Activated CD4-positive, alpha-beta T cell treated with anti-CD3 and anti-CD28 coated beads for 36 hours (primary cell): ENCODE results near the gene TAF4. TPM values are rescaled to one million over a fixed set of nuclear protein-coding genes. Genes with fewer than 3 reads are reported as not detected.

Experiments
- ATAC-seq: fragments of 200-7000 bp; cut with Tn5 transposase; one replicate; pipeline ENCODE4 v1.10.0; 2021; ENCODE audit warnings: mild to moderate bottlenecking, moderate library complexity
- CTCF ChIA-PET: fragments of 350-600 bp; sonication (Branson Sonifier 250); formaldehyde crosslinking; loops from one replicate; lab custom pipeline; 2021; ENCODE audit warnings: antibody characterized with exemption; lab: Charles Lee
- POLR2A ChIA-PET: fragments of 350-600 bp; sonication (Branson Sonifier 250); formaldehyde crosslinking; loops from one replicate; lab custom pipeline; 2021; ENCODE audit warnings: antibody characterized with exemption, inconsistent platforms; lab: Charles Lee
- DNase-seq: peaks from one replicate; pipeline ENCODE4 v3.0.0-alpha.2; 2020
- H3K27ac Mint-ChIP-seq: one replicate; pipeline ENCODE4 v1.8.0; 2021; ENCODE audit warnings: mixed read lengths
- H3K27me3 Mint-ChIP-seq: one replicate; pipeline ENCODE4 v1.8.0; 2021; ENCODE audit warnings: mixed read lengths
- H3K36me3 Mint-ChIP-seq: one replicate; pipeline ENCODE4 v1.8.0; 2021; ENCODE audit warnings: low read depth, mixed read lengths
- H3K4me1 Mint-ChIP-seq: one replicate; pipeline ENCODE4 v1.8.0; 2021; ENCODE audit warnings: mixed read lengths
- H3K4me3 Mint-ChIP-seq: one replicate; pipeline ENCODE4 v1.8.0; 2021; ENCODE audit warnings: mild to moderate bottlenecking, moderate library complexity, mixed read lengths
- H3K9me3 Mint-ChIP-seq: one replicate; pipeline ENCODE4 v1.8.0; 2021; ENCODE audit warnings: low read depth, mixed read lengths
- intact Hi-C, 2 experiments: fragments of 100-400 bp; cut with DNase I in 1 of 2; cut with micrococcal nuclease in 1 of 2; formaldehyde crosslinking; loops; one replicate each; pipeline versions ENCODE4 v1.14.2 to v1.15.1; 2022 to 2024; cut with DNase I, micrococcal nuclease
- total RNA-seq, 2 experiments: library from RNA; stranded (reverse); gene quantifications; one replicate each; pipeline ENCODE4 v1.2.3, GENCODE V29; 2021

TAF4 gene
- total RNA-seq, 2 experiments from 2014 or later: 15.4 to 27.1 TPM

GRCh38 chr20:62048346-62048761, 17.3 kb downstream of the TAF4 start:
- H3K4me1 Mint-ChIP-seq: peaks cover 24% of the 10 kb centered on the region
- no peaks in the 10 kb centered on the region for H3K9me3 Mint-ChIP-seq
- H3K27me3 Mint-ChIP-seq: no peaks in the 10 kb centered on the region
- intact Hi-C loops: no loop called here
- ChIA-PET CTCF (no interaction called here), POLR2A (no interaction called here)
- ATAC-seq: no peak
- no peak overlapping the region for H3K4me3 Mint-ChIP-seq
- no peak overlapping the region for H3K27ac Mint-ChIP-seq
- peaks cover 7% of the 10 kb centered on the region for H3K36me3 Mint-ChIP-seq
- no peak for DNase-seq

GRCh38 chr20:62047666-62048345, 17.9 kb downstream of the TAF4 start:
- intact Hi-C loops: no loop called here
- no peak for ATAC-seq
- ChIA-PET POLR2A (no interaction called here), CTCF (interaction anchor here (0.6 kb wide), 1 partner anchor 164 kb away, joined by 3 read pairs; no protein-coding TSS in a partner anchor)
- Mint-ChIP-seq H3K9me3 (no peaks in the 10 kb centered on the region), H3K36me3 (peaks cover 11% of the 10 kb centered on the region), H3K27me3 (no peaks in the 10 kb centered on the region), H3K27ac (no peak overlapping the region), H3K4me3 (no peak overlapping the region), H3K4me1 (peaks cover 19% of the 10 kb centered on the region)
- DNase-seq: no peak

- Mint-ChIP-seq H3K4me3 (no peak overlapping the region), H3K9me3 (no peaks in the 10 kb centered on the region), H3K27ac (no peak overlapping the region), H3K27me3 (no peaks in the 10 kb centered on the region), H3K36me3 (peaks cover 11% of the 10 kb centered on the region), H3K4me1 (peaks cover 17% of the 10 kb centered on the region)
- ChIA-PET CTCF (no interaction called here), POLR2A (no interaction called here)
- intact Hi-C loops: no loop called here
- DNase-seq (no peak), ATAC-seq (no peak)
These were observed 19.2 kb downstream of the TAF4 start for GRCh38 chr20:62046431-62046830.

- intact Hi-C loops: no loop called here
- DNase-seq (no peak), ATAC-seq (no peak)
- peaks cover 18% of the 10 kb centered on the region for H3K4me1 Mint-ChIP-seq
- peaks cover 11% of the 10 kb centered on the region for H3K36me3 Mint-ChIP-seq
- no peaks in the 10 kb centered on the region for H3K27me3 Mint-ChIP-seq
- ChIA-PET POLR2A (no interaction called here), CTCF (no interaction called here)
- no peaks in the 10 kb centered on the region for H3K9me3 Mint-ChIP-seq
- H3K27ac Mint-ChIP-seq: no peak overlapping the region
- no peak overlapping the region for H3K4me3 Mint-ChIP-seq
These were observed 20.0 kb downstream of the TAF4 start for GRCh38 chr20:62045529-62046285.

GRCh38 chr20:62045118-62045517, 20.6 kb downstream of the TAF4 start:
- DNase-seq (no peak), ATAC-seq (no peak)
- H3K27ac Mint-ChIP-seq: no peak overlapping the region
- intact Hi-C loops: no loop called here
- no peaks in the 10 kb centered on the region for H3K27me3 Mint-ChIP-seq
- POLR2A ChIA-PET: no interaction called here
- no peaks in the 10 kb centered on the region for H3K9me3 Mint-ChIP-seq
- no peak overlapping the region for H3K4me3 Mint-ChIP-seq
- CTCF ChIA-PET: no interaction called here
- peaks cover 12% of the 10 kb centered on the region for H3K36me3 Mint-ChIP-seq
- H3K4me1 Mint-ChIP-seq: peaks cover 20% of the 10 kb centered on the region

GRCh38 chr20:62044631-62045030, 21.1 kb downstream of the TAF4 start:
- Mint-ChIP-seq H3K36me3 (peaks cover 13% of the 10 kb centered on the region), H3K4me3 (no peak overlapping the region)
- POLR2A ChIA-PET: no interaction called here

GRCh38 chr20:62043131-62043914, 22.4 kb downstream of the TAF4 start:
- Mint-ChIP-seq H3K36me3 (peaks cover 13% of the 10 kb centered on the region), H3K4me3 (no peak overlapping the region), H3K27me3 (no peaks in the 10 kb centered on the region), H3K4me1 (peaks cover 34% of the 10 kb centered on the region), H3K27ac (no peak overlapping the region), H3K9me3 (no peaks in the 10 kb centered on the region)
- intact Hi-C loops: no loop called here
- DNase-seq (no peak), ATAC-seq (no peak)
- ChIA-PET CTCF (no interaction called here), POLR2A (no interaction called here)

More at GRCh38 chr20:62044631-62045030, 21.1 kb downstream of the TAF4 start:
- DNase-seq (no peak), ATAC-seq (no peak)
- no peak overlapping the region for H3K27ac Mint-ChIP-seq
- intact Hi-C loops: no loop called here
- no peaks in the 10 kb centered on the region for H3K9me3 Mint-ChIP-seq
- no peaks in the 10 kb centered on the region for H3K27me3 Mint-ChIP-seq
- H3K4me1 Mint-ChIP-seq: peaks cover 25% of the 10 kb centered on the region
- CTCF ChIA-PET: interaction anchor here (0.7 kb wide), 1 partner anchor 86 kb away, joined by 3 read pairs; no protein-coding TSS in a partner anchor

GRCh38 chr20:62042025-62042820, 23.5 kb downstream of the TAF4 start:
- CTCF ChIA-PET: no interaction called here
- Mint-ChIP-seq H3K27me3 (no peaks in the 10 kb centered on the region), H3K36me3 (peaks cover 16% of the 10 kb centered on the region), H3K4me3 (no peak overlapping the region), H3K9me3 (no peaks in the 10 kb centered on the region), H3K4me1 (peaks cover 38% of the 10 kb centered on the region), H3K27ac (no peak overlapping the region)
- ATAC-seq (no peak), DNase-seq (no peak)
- intact Hi-C loops: no loop called here
- POLR2A ChIA-PET: no interaction called here

- Mint-ChIP-seq H3K9me3 (peaks cover 6% of the 10 kb centered on the region), H3K27ac (no peak overlapping the region), H3K4me1 (peaks cover 46% of the 10 kb centered on the region), H3K36me3 (peaks cover 15% of the 10 kb centered on the region), H3K4me3 (no peak overlapping the region), H3K27me3 (no peaks in the 10 kb centered on the region)
- ChIA-PET POLR2A (interaction anchor here (0.6 kb wide), 1 partner anchor 1684 kb away, joined by 8 read pairs; no protein-coding TSS in a partner anchor), CTCF (interaction anchor here (1.1 kb wide), 1 partner anchor 21 kb away, joined by 4 read pairs; no protein-coding TSS in a partner anchor)
- no peak for ATAC-seq
- intact Hi-C loops: no loop called here
- DNase-seq: no peak
These were observed 24.7 kb downstream of the TAF4 start for GRCh38 chr20:62040933-62041332.

- ChIA-PET POLR2A (interaction anchor here (0.6 kb wide), 1 partner anchor 1684 kb away, joined by 8 read pairs; no protein-coding TSS in a partner anchor), CTCF (interaction anchor here (1.1 kb wide), 1 partner anchor 22 kb away, joined by 4 read pairs; no protein-coding TSS in a partner anchor)
- DNase-seq (no peak), ATAC-seq (no peak)
- Mint-ChIP-seq H3K4me1 (peaks cover 44% of the 10 kb centered on the region), H3K27me3 (no peaks in the 10 kb centered on the region), H3K27ac (no peak overlapping the region), H3K9me3 (peaks cover 6% of the 10 kb centered on the region), H3K36me3 (peaks cover 15% of the 10 kb centered on the region), H3K4me3 (no peak overlapping the region)
- intact Hi-C loops: no loop called here
These were observed 25.2 kb downstream of the TAF4 start for GRCh38 chr20:62040381-62040922.
